ENCODE results near the gene RDH11. TPM values are rescaled to one million over a fixed set of nuclear protein-coding genes. Genes with fewer than 3 reads are reported as not detected.

RDH11 gene
- total RNA-seq, 1 experiment from 2014 or later, result 117 TPM

GRCh38 chr14:67728258-67728657 is 32.7 kb upstream of the RDH11 start:
- no peaks in the 10 kb centered on the region for H3K27me3 Mint-ChIP-seq (ENCODE audit: unreplicated experiment)
- no peak overlapping the region for H3K4me3 Mint-ChIP-seq (ENCODE audit: low read depth, unreplicated experiment)
- intact Hi-C loops (cut with micrococcal nuclease; ENCODE audit: unreplicated experiment), result no loop called here
- DNase-seq, result no peak
- CTCF ChIA-PET, result no interaction called here
- no peaks in the 10 kb centered on the region for H3K36me3 Mint-ChIP-seq (ENCODE audit: insufficient read depth, unreplicated experiment)
- H3K4me1 Mint-ChIP-seq (ENCODE audit: low read depth, unreplicated experiment), result peaks cover 15% of the 10 kb centered on the region
- no peak for TF ChIP-seq CTCF (IDR thresholded peaks at IDR 0.05; ENCODE audit: unreplicated experiment)
- no peaks in the 10 kb centered on the region for H3K9me3 Mint-ChIP-seq (ENCODE audit: low read depth, unreplicated experiment)
- BruUV-seq (replicated peaks), result no TSS peak
- H3K27ac Mint-ChIP-seq (ENCODE audit: unreplicated experiment), result no peak overlapping the region

GRCh38 chr14:67727361-67727760 is 31.8 kb upstream of the RDH11 start:
- Mint-ChIP-seq H3K4me1 (ENCODE audit: low read depth, unreplicated experiment) (peaks cover 15% of the 10 kb centered on the region), H3K9me3 (ENCODE audit: low read depth, unreplicated experiment) (no peaks in the 10 kb centered on the region), H3K36me3 (ENCODE audit: insufficient read depth, unreplicated experiment) (no peaks in the 10 kb centered on the region), H3K27me3 (ENCODE audit: unreplicated experiment) (no peaks in the 10 kb centered on the region), H3K4me3 (ENCODE audit: low read depth, unreplicated experiment) (no peak overlapping the region), H3K27ac (ENCODE audit: unreplicated experiment) (no peak overlapping the region)
- TF ChIP-seq CTCF (IDR thresholded peaks at IDR 0.05; ENCODE audit: unreplicated experiment), result no peak
- intact Hi-C loops (cut with micrococcal nuclease; ENCODE audit: unreplicated experiment), result no loop called here
- no TSS peak for BruUV-seq (replicated peaks)
- CTCF ChIA-PET, result no interaction called here
- DNase-seq, result no peak

- CTCF ChIA-PET, result no interaction called here
- H3K4me1 Mint-ChIP-seq (ENCODE audit: low read depth, unreplicated experiment), result peaks cover 15% of the 10 kb centered on the region
- no TSS peak for BruUV-seq (replicated peaks)
- H3K4me3 Mint-ChIP-seq (ENCODE audit: low read depth, unreplicated experiment), result no peak overlapping the region
- H3K9me3 Mint-ChIP-seq (ENCODE audit: low read depth, unreplicated experiment), result no peaks in the 10 kb centered on the region
- H3K36me3 Mint-ChIP-seq (ENCODE audit: insufficient read depth, unreplicated experiment), result no peaks in the 10 kb centered on the region
- no peaks in the 10 kb centered on the region for H3K27me3 Mint-ChIP-seq (ENCODE audit: unreplicated experiment)
- H3K27ac Mint-ChIP-seq (ENCODE audit: unreplicated experiment), result no peak overlapping the region
- DNase-seq, result no peak
- no peak for TF ChIP-seq CTCF (IDR thresholded peaks at IDR 0.05; ENCODE audit: unreplicated experiment)
- intact Hi-C loops (cut with micrococcal nuclease; ENCODE audit: unreplicated experiment), result no loop called here
Observed at GRCh38 chr14:67725171-67725570, 29.6 kb upstream of the RDH11 start.

- CTCF ChIA-PET, result interaction anchor here (0.7 to 1.0 kb wide), 2 partner anchors 18 to 264 kb away, joined by 3 to 5 read pairs; no protein-coding TSS in a partner anchor
- Mint-ChIP-seq H3K9me3 (ENCODE audit: low read depth, unreplicated experiment) (no peaks in the 10 kb centered on the region), H3K4me3 (ENCODE audit: low read depth, unreplicated experiment) (no peak overlapping the region), H3K27me3 (ENCODE audit: unreplicated experiment) (no peaks in the 10 kb centered on the region), H3K4me1 (ENCODE audit: low read depth, unreplicated experiment) (peaks cover 17% of the 10 kb centered on the region), H3K36me3 (ENCODE audit: insufficient read depth, unreplicated experiment) (no peaks in the 10 kb centered on the region), H3K27ac (ENCODE audit: unreplicated experiment) (no peak overlapping the region)
- DNase-seq, result no peak
- no TSS peak for BruUV-seq (replicated peaks)
- intact Hi-C loops (cut with micrococcal nuclease; ENCODE audit: unreplicated experiment), result no loop called here
- TF ChIP-seq CTCF (IDR thresholded peaks at IDR 0.05; ENCODE audit: unreplicated experiment), result no peak
Observed at GRCh38 chr14:67722293-67722692, 26.7 kb upstream of the RDH11 start.

Data from Calu3 (cell line).